ENCODE measurements around the gene SP1. TPM values are rescaled to one million over a fixed set of nuclear protein-coding genes. Genes with fewer than 3 reads are reported as not detected.
"Not testable (repeated sequence)": the region's sequence is repeated elsewhere in the genome, so short reads cannot be mapped to it uniquely, and the experiment has no call there.

SP1 gene
- total RNA-seq, 2 experiments from 2014 or later, result 67.2 to 70.3 TPM

- peaks cover 29% of the 10 kb centered on the region for H3K36me3 Mint-ChIP-seq (ENCODE audit: low read depth)
- no peak for TF ChIP-seq CTCF (IDR thresholded peaks at IDR 0.05)
- no peaks in the 10 kb centered on the region for H3K9me3 Mint-ChIP-seq
- H3K27me3 Mint-ChIP-seq, result no peaks in the 10 kb centered on the region
- H3K4me3 Mint-ChIP-seq, result no peak overlapping the region
- ChIA-PET POLR2A (interaction anchor here (0.6 to 1.2 kb wide), 4 partner anchors 13 to 94 kb away, joined by 3 to 4 read pairs (median 3); no protein-coding TSS in a partner anchor), CTCF (interaction anchor here (1.1 to 6.6 kb wide), 5 partner anchors 62 to 94 kb away, joined by 3 to 42 read pairs (median 6); partner anchors contain the start of gene AAAS)
- ATAC-seq, result no peak
- H3K4me1 Mint-ChIP-seq (ENCODE audit: low read depth), result peaks cover 65% of the 10 kb centered on the region
- H3K27ac Mint-ChIP-seq, result peak overlapping the region; percentile 1
- DNase-seq, result no peak
- intact Hi-C loops (cut with micrococcal nuclease), result no loop called here
Observed at GRCh38 chr12:53414756-53415417, 34.9 kb downstream of the SP1 start.

- CTCF ChIA-PET, result interaction anchor here (1.7 to 6.6 kb wide), 4 partner anchors 29 to 94 kb away, joined by 4 to 42 read pairs (median 26); partner anchors contain the start of gene AAAS
- H3K27ac Mint-ChIP-seq, result peak overlapping the region; percentile 25
- H3K27me3 Mint-ChIP-seq; H3K4me3 Mint-ChIP-seq; ATAC-seq; DNase-seq; H3K9me3 Mint-ChIP-seq; intact Hi-C loops (cut with micrococcal nuclease): not testable (repeated sequence)
- H3K4me1 Mint-ChIP-seq (ENCODE audit: low read depth), result peaks cover 69% of the 10 kb centered on the region
- POLR2A ChIA-PET, result interaction anchor here (0.8 to 2.1 kb wide), 2 partner anchors 12 to 36 kb away, joined by 3 to 7 read pairs; partner anchors contain the start of gene SP1
- peaks cover 23% of the 10 kb centered on the region for H3K36me3 Mint-ChIP-seq (ENCODE audit: low read depth)
Observed at GRCh38 chr12:53415752-53416389, 35.9 kb downstream of the SP1 start.

GRCh38 chr12:53417291-53417816 is 37.4 kb downstream of the SP1 start:
- Mint-ChIP-seq H3K27ac (peak overlapping the region; percentile 65), H3K4me1 (ENCODE audit: low read depth) (peaks cover 63% of the 10 kb centered on the region)
- H3K9me3 Mint-ChIP-seq; H3K36me3 Mint-ChIP-seq (ENCODE audit: low read depth); intact Hi-C loops (cut with micrococcal nuclease); H3K27me3 Mint-ChIP-seq; H3K4me3 Mint-ChIP-seq: not testable (repeated sequence)
- ChIA-PET CTCF (interaction anchor here (0.6 to 3.0 kb wide), 7 partner anchors 13 to 371 kb away, joined by 4 to 38 read pairs (median 5); partner anchors contain the start of genes AAAS and SP1), POLR2A (interaction anchor here (0.9 to 2.1 kb wide), 6 partner anchors 8 to 92 kb away, joined by 3 to 7 read pairs (median 4); partner anchors contain the start of gene SP1)
- ATAC-seq (peak; percentile 19), DNase-seq (peak; percentile 27)

- Mint-ChIP-seq H3K27ac (peak overlapping the region; percentile 23), H3K27me3 (no peaks in the 10 kb centered on the region), H3K36me3 (ENCODE audit: low read depth) (peaks cover 2% of the 10 kb centered on the region), H3K4me1 (ENCODE audit: low read depth) (peaks cover 56% of the 10 kb centered on the region), H3K4me3 (no peak overlapping the region), H3K9me3 (no peaks in the 10 kb centered on the region)
- TF ChIP-seq CTCF (IDR thresholded peaks at IDR 0.05), result no peak
- ChIA-PET CTCF (interaction anchor here (1.2 to 3.0 kb wide), 4 partner anchors 14 to 73 kb away, joined by 4 to 38 read pairs (median 6); partner anchors contain the start of gene SP1), POLR2A (interaction anchor here (1.0 to 1.5 kb wide), 2 partner anchors 21 to 163 kb away, joined by 3 to 4 read pairs; no protein-coding TSS in a partner anchor)
- ATAC-seq (no peak), DNase-seq (no peak)
- intact Hi-C loops (cut with micrococcal nuclease), result no loop called here
Observed at GRCh38 chr12:53418221-53418620, 38.2 kb downstream of the SP1 start.

- no peaks in the 10 kb centered on the region for H3K9me3 Mint-ChIP-seq
- H3K4me1 Mint-ChIP-seq (ENCODE audit: low read depth), result peaks cover 46% of the 10 kb centered on the region
- H3K27me3 Mint-ChIP-seq, result no peaks in the 10 kb centered on the region
- no peak overlapping the region for H3K4me3 Mint-ChIP-seq
- no peak for DNase-seq
- ChIA-PET POLR2A (interaction anchor here (1.2 to 1.3 kb wide), 3 partner anchors 10 to 53 kb away, joined by 3 to 5 read pairs (median 4); no protein-coding TSS in a partner anchor), CTCF (interaction anchor here (0.9 to 7.8 kb wide), 6 partner anchors 9 to 98 kb away, joined by 3 to 187 read pairs (median 18); partner anchors contain the start of gene AAAS)
- intact Hi-C loops (cut with micrococcal nuclease), result loop anchor here (5.0 kb wide), 1 partner anchor 37 kb away; the partner anchor contains the start of gene SP1
- no peak for ATAC-seq
- no peak for TF ChIP-seq CTCF (IDR thresholded peaks at IDR 0.05)
- H3K36me3 Mint-ChIP-seq (ENCODE audit: low read depth), result no peaks in the 10 kb centered on the region
- peak overlapping the region; percentile 21 for H3K27ac Mint-ChIP-seq
Observed at GRCh38 chr12:53419756-53420155, 39.8 kb downstream of the SP1 start.

- not testable (repeated sequence) for H3K36me3 Mint-ChIP-seq (ENCODE audit: low read depth); H3K9me3 Mint-ChIP-seq; H3K27ac Mint-ChIP-seq; H3K27me3 Mint-ChIP-seq; ATAC-seq; DNase-seq; H3K4me3 Mint-ChIP-seq
- ChIA-PET POLR2A (interaction anchor here (1.0 to 2.2 kb wide), 5 partner anchors 12 to 102 kb away, joined by 3 to 11 read pairs (median 3); partner anchors contain the start of gene AAAS), CTCF (interaction anchor here (1.1 to 7.8 kb wide), 7 partner anchors 12 to 100 kb away, joined by 3 to 187 read pairs (median 32); partner anchors contain the start of genes AAAS and PRR13)
- intact Hi-C loops (cut with micrococcal nuclease), result loop anchor here (5.0 kb wide), 1 partner anchor 40 kb away; the partner anchor contains the start of gene SP1
- H3K4me1 Mint-ChIP-seq (ENCODE audit: low read depth), result peaks cover 31% of the 10 kb centered on the region
Observed at GRCh38 chr12:53422247-53422646, 42.3 kb downstream of the SP1 start.

All from activated CD8-positive, alpha-beta T cell treated with anti-CD3 and anti-CD28 coated beads for 36 hours (primary cell).